Superior temporal gyrus (tissue), 1 donor: ENCODE measurements around the gene MCHR2.
A peak's percentile ranks its signal among the peaks of the same experiment; 100 is the strongest.
"Not testable (repeated sequence)": the region's sequence is repeated elsewhere in the genome, so short reads cannot be mapped to it uniquely, and the experiment has no call there.

Source experiments
- DNase-seq: peaks from one replicate; pipeline ENCODE4 v3.0.0-alpha.2; 2016; ENCODE audit errors: extremely low spot score

The MCHR2 gene

GRCh38 chr6:99993533-99994251, at the start of gene MCHR2:
Gene MCHR2 (minus strand): TSS chr6:99994223. CDS start chr6:99956147, 38,076 bp downstream.
- no peak for DNase-seq

GRCh38 chr6:100038546-100038945, 44.5 kb upstream of the MCHR2 start:
- not testable (repeated sequence) for DNase-seq

GRCh38 chr6:100035873-100036653, 42.0 kb upstream of the MCHR2 start:
- no peak for DNase-seq

GRCh38 chr6:100023798-100024197, 29.8 kb upstream of the MCHR2 start:
- DNase-seq: no peak

GRCh38 chr6:100022847-100023246, 28.8 kb upstream of the MCHR2 start:
- no peak for DNase-seq

- no peak for DNase-seq
These were observed 14.8 kb upstream of the MCHR2 start for GRCh38 chr6:100008857-100009256.

GRCh38 chr6:100001915-100002388, 7.9 kb upstream of the MCHR2 start:
- peak; percentile 89 for DNase-seq

GRCh38 chr6:99997141-99997540, 3.1 kb upstream of the MCHR2 start:
- no peak for DNase-seq

- DNase-seq: no peak
These were observed 1.9 kb upstream of the MCHR2 start for GRCh38 chr6:99995916-99996315.

GRCh38 chr6:99993146-99993532, 884 bp downstream of the MCHR2 start:
- DNase-seq: no peak

- DNase-seq: peak; percentile 30
These were observed 2.1 kb downstream of the MCHR2 start for GRCh38 chr6:99991955-99992354.

- DNase-seq: no peak
These were observed 13.3 kb downstream of the MCHR2 start for GRCh38 chr6:99980741-99981140.

GRCh38 chr6:99979953-99980352, 14.1 kb downstream of the MCHR2 start:
- DNase-seq: no peak

- no peak for DNase-seq
These were observed 27.0 kb downstream of the MCHR2 start for GRCh38 chr6:99967052-99967451.

GRCh38 chr6:99960027-99960426, 34.0 kb downstream of the MCHR2 start:
- no peak for DNase-seq

GRCh38 chr6:99951016-99951805, 42.8 kb downstream of the MCHR2 start:
- no peak for DNase-seq

- no peak for DNase-seq
These were observed 48.0 kb downstream of the MCHR2 start for GRCh38 chr6:99946005-99946404.

- no peak for DNase-seq
These were observed 50.2 kb downstream of the MCHR2 start for GRCh38 chr6:99943846-99944245.

- DNase-seq: no peak
These were observed 53.4 kb downstream of the MCHR2 start for GRCh38 chr6:99940582-99940981.

- no peak for DNase-seq
These were observed 60.9 kb downstream of the MCHR2 start for GRCh38 chr6:99933129-99933528.

GRCh38 chr6:99912657-99913056, 81.4 kb downstream of the MCHR2 start:
- peak; percentile 64 for DNase-seq
